ENCODE results near the gene RASGEF1C. TPM values are rescaled to one million over a fixed set of nuclear protein-coding genes. Genes with fewer than 3 reads are reported as not detected.

RASGEF1C gene
- total RNA-seq, 1 donor from 2014 or later, result not detected

- intact Hi-C loops (cut with micrococcal nuclease), result no loop called here
Observed at GRCh38 chr5:180120237-180121101, 88.5 kb downstream of the RASGEF1C start.

GRCh38 chr5:180119903-180120236 is 89.1 kb downstream of the RASGEF1C start:
- intact Hi-C loops (cut with micrococcal nuclease), result no loop called here

GRCh38 chr5:180119031-180119902 is 89.7 kb downstream of the RASGEF1C start:
- intact Hi-C loops (cut with micrococcal nuclease), result no loop called here

GRCh38 chr5:180118391-180118791 is 90.6 kb downstream of the RASGEF1C start:
- intact Hi-C loops (cut with micrococcal nuclease), result no loop called here

GRCh38 chr5:180117000-180117725 is 91.8 kb downstream of the RASGEF1C start:
- intact Hi-C loops (cut with micrococcal nuclease), result no loop called here

- intact Hi-C loops (cut with micrococcal nuclease), result no loop called here
Observed at GRCh38 chr5:180116077-180116999, 92.7 kb downstream of the RASGEF1C start.

GRCh38 chr5:180115326-180116076 is 93.5 kb downstream of the RASGEF1C start:
- intact Hi-C loops (cut with micrococcal nuclease), result no loop called here

GRCh38 chr5:180114304-180115003 is 94.6 kb downstream of the RASGEF1C start:
- intact Hi-C loops (cut with micrococcal nuclease), result no loop called here

GRCh38 chr5:180113660-180114303 is 95.2 kb downstream of the RASGEF1C start:
- intact Hi-C loops (cut with micrococcal nuclease), result no loop called here

- intact Hi-C loops (cut with micrococcal nuclease), result no loop called here
Observed at GRCh38 chr5:180112181-180112861, 96.7 kb downstream of the RASGEF1C start.

- intact Hi-C loops (cut with micrococcal nuclease), result no loop called here
Observed at GRCh38 chr5:180111273-180112002, 97.6 kb downstream of the RASGEF1C start.

- intact Hi-C loops (cut with micrococcal nuclease), result no loop called here
Observed at GRCh38 chr5:180109920-180110319, 99.1 kb downstream of the RASGEF1C start.

- intact Hi-C loops (cut with micrococcal nuclease), result no loop called here
Observed at GRCh38 chr5:180107005-180107404, 102.0 kb downstream of the RASGEF1C start.

GRCh38 chr5:180105827-180106312 is 103.1 kb downstream of the RASGEF1C start:
- intact Hi-C loops (cut with micrococcal nuclease), result no loop called here

- intact Hi-C loops (cut with micrococcal nuclease), result no loop called here
Observed at GRCh38 chr5:180104168-180104530, 104.9 kb downstream of the RASGEF1C start.

GRCh38 chr5:180103487-180104167 is 105.4 kb downstream of the RASGEF1C start:
- intact Hi-C loops (cut with micrococcal nuclease), result no loop called here

- intact Hi-C loops (cut with micrococcal nuclease), result no loop called here
Observed at GRCh38 chr5:180102636-180103035, 106.4 kb downstream of the RASGEF1C start.
